HG03354 (cell line): Measurements from ENCODE around the gene SLC22A7.

Experiments
- ATAC-seq: cut with Tn5 transposase; IDR thresholded peaks from one replicate; pipeline ENCODE4 v1.9.1; 2021; ENCODE audit warnings: mild to moderate bottlenecking; ENCODE audit not compliant: unreplicated experiment, poor library complexity, severe bottlenecking

The SLC22A7 gene

GRCh38 chr6:43264599-43265145 lies 33.4 kb upstream of the SLC22A7 start:
- no peak for ATAC-seq

- ATAC-seq, result no peak
Observed at GRCh38 chr6:43265564-43265963, 32.5 kb upstream of the SLC22A7 start.

- ATAC-seq, result no peak
Observed at GRCh38 chr6:43267619-43268354, 30.3 kb upstream of the SLC22A7 start.

DNA sequence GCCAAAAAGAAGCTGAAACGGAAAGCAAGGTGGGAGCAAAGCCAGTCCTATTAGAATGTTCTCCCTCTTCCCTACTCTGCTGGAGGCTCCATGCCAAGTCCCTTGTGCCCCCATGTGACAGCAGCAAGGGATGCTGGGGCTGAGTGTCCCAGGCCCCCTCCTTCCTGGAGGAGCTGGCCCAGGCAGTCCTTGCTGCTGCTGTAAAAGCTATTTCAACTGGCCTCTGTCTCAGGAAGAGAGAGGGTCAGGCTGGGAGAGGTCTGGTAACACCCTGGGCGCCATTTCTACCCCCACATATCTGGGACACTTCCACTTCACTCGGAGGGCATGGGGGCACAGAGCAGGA lies 29.7 kb upstream of the SLC22A7 start:
- no peak for ATAC-seq

DNA sequence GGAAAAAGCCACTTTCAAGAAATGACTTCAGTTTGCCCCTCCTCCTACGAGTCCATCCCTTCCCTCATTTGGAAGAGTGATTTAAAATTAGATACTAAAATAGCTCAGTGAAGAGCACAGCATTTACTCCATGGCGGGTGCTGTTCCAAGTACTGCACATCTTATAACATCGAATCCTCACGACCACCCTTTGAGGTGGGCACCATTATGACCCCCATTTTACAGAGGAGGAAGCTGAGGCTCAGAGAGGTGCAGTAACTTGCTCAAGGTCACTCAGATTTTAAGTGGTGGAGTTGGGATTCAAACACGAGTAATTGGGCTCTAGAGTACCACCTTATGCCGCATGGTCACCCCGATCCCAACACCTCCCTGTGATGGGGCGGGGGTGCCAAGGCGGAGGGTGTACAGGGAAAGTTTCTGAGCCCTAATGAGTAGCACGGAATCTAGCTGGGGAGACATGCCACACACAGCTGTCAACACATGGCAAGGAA lies 29.2 kb upstream of the SLC22A7 start:
- ATAC-seq, result no peak

DNA sequence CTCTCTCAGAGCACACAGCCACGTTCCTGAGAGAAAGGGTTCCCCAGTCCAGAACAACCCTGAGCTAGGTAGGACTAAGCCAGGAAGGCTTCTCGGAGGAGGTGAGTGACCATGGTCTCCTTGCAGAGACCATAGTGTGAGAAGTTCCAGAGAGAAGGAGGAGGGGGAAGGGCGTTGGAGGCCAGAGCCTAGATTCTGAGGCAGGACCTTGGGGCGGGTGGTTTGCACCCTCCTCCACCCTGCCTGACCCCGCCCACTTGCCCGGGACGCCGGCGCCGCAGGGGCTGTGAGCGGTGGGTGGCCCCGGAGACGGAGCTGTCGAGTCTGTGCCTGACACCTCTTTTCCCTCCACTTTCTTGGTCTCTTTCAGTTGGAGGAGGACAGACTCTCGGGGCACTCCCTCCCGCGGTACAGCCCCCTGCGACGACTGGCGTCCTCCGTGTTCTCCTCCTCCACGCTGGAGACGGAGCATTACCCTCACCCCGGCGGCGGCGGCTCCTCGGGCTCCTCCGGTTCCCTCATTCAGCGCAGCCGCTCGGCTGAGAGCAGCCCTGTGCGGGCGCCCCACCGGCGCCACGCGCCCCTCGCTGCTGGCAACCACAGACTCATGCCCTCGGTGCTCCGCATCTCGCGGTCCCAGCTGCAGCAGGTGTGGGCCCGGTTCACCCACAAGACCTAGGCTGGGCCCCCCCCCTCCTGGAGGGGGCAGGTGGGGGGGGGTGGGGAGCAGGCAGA lies 28.6 kb upstream of the SLC22A7 start:
- ATAC-seq, result no peak

GRCh38 chr6:43271103-43271815 lies 26.8 kb upstream of the SLC22A7 start:
- no peak for ATAC-seq

GRCh38 chr6:43271944-43272343 lies 26.1 kb upstream of the SLC22A7 start:
- ATAC-seq, result no peak

DNA sequence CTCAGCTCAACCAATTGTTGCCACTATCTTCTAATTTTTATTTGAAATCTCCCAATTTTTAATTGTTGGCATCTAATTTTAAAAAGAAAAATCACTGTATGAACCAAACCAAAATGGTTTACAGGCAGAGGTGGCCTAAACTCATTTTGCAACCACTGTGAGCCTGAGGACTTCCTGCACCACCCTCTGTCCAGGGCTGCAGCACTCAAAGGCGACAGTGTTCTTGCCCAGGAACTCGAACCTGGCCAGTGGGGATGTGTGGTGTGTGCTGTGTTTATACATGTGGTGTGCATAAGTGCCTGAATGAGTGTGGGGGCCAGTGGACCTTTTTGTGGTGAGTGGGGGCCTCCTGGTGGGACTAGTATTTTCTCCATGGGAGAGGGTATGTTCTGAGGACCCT lies 24.4 kb upstream of the SLC22A7 start:
- no peak for ATAC-seq

DNA sequence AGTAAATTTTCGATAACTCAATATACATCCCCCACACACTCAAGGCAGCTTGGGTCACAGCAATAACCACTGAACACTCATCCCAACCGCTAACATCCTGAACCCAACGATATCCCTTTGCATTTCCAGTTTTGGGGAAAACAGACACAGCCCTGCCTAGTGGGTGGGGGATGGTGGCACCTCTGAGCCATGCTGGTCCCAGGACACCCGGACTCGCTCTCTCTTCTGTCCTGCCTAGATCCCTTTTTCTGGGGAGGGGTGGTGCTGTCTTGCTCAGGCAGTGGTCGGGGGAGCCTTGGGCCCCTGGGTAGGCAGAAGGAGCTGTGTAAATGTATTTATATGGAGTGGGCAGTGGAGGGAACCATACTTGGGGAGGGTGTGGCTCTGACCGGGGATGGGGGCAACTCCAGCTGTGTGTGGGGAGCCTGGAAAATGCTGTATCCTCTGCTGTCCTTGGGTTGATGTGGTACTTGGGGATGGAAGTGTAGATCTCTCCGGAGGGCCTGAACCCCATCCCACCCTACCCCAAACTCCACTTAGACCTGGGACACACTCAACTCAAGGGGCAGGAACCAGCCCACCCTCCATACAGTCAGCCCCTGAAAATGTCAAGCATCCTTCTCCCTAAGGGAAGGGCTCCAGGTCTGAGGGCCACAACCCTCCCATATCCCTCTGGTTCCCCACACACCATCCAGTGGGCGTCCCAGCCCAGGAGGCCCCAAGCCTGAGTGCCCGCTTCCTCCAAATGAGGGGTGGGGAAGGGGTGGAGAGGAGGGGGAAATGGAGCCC lies 23.7 kb upstream of the SLC22A7 start:
- ATAC-seq, result no peak

- no peak for ATAC-seq
Observed at GRCh38 chr6:43274916-43275597, 23.0 kb upstream of the SLC22A7 start.

GRCh38 chr6:43275801-43276576 lies 22.1 kb upstream of the SLC22A7 start:
- no peak for ATAC-seq

- no peak for ATAC-seq
Observed at GRCh38 chr6:43276577-43277305, 21.3 kb upstream of the SLC22A7 start.

GRCh38 chr6:43277306-43277642 lies 20.8 kb upstream of the SLC22A7 start:
- no peak for ATAC-seq

DNA sequence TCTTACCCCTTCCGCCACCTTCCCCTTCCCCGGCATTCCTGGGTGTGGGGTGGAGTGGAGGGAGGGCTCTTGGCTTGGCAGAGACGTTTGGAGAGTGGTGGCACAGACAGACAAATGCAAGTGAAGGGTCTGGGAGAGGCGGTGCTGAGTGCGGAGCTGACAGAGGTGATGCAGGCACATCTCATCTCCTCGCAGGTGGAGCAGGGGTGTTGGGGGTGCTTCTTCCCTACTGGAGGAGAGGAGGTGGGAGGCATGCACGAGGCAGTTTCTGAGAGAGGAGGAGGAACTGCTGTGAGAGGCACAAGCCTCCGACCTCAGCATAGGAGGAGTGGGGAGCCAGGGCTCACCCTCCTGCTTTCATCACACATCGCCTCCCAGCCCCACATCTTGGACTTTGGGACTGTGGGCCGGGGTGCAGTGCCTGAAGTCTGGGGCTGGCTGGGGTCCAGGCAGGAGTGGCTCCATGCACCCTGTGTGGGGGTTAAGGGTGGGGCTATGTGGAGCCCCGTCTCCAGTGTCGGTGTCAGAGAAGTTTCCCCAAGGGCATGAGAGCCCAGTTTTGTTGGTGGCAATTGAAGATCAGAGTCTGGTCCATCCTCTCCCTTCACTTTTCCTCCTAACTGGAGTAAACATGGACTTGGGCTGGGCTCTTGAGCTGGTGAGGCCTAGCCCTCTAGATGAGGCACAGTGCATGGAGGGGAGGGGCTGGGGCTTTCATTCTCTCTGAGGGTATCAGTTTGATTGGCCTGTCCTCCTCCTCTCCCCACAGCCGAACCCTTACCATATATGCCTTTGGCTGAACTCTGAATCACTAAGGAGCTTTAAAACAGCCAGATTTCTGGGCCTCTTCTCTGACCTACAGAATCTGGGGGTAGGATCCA lies 20.2 kb upstream of the SLC22A7 start:
- no peak for ATAC-seq

DNA sequence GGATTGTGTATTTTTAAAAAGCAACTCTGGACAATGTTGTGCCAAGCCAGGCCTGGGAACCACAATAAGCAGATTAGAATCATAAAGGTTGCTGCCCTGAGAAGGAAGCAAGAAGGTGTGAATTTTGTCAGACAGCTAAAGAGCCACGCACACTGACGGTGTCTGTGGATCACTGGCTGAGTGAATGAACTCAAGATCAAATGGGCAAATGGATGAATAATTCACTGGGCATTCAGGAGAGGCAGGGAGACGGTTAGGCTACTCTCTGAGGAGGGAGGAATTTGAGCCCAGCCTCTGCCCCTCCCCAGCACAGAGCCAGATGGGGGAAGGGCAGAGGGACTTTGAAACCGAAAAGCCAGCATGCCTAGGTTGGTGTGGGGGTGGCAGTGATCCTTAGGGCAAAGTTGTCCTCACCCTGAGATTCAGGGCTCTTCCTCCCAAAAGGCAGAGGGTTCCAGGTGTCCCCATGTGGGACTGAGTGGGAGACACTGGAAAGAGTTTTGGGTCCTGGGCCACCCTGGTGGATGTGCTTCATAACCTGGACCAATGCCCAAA lies 19.5 kb upstream of the SLC22A7 start:
- no peak for ATAC-seq

GRCh38 chr6:43280234-43280633 lies 17.8 kb upstream of the SLC22A7 start:
- no peak for ATAC-seq
